T-helper 1 cell (primary cell): ENCODE results near the gene GRK1.

ENCODE experiments used
- DNase-seq, 5 donors: peaks; one replicate each; pipeline ENCODE4 v3.0.0-alpha.2; 2012 to 2020

GRK1 gene

DNA sequence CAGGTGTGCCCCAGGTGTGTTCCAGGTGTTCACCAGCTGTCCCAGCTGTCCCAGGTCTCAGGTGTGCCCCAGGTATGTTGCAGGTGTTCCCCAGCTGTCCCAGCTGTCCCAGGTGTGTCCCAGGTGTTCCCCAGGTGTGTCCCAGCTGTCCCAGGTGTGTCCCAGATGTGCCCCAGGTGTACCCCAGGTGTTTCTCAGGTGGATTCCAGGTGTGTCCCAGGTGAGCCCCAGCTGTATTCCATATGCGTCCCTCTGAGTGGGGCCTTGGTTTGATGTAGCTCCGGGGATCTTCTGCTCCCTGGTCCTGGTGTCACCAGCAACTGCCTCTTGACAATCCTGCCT, 719 bp upstream of the GRK1 start:
- DNase-seq, result no peak

DNA sequence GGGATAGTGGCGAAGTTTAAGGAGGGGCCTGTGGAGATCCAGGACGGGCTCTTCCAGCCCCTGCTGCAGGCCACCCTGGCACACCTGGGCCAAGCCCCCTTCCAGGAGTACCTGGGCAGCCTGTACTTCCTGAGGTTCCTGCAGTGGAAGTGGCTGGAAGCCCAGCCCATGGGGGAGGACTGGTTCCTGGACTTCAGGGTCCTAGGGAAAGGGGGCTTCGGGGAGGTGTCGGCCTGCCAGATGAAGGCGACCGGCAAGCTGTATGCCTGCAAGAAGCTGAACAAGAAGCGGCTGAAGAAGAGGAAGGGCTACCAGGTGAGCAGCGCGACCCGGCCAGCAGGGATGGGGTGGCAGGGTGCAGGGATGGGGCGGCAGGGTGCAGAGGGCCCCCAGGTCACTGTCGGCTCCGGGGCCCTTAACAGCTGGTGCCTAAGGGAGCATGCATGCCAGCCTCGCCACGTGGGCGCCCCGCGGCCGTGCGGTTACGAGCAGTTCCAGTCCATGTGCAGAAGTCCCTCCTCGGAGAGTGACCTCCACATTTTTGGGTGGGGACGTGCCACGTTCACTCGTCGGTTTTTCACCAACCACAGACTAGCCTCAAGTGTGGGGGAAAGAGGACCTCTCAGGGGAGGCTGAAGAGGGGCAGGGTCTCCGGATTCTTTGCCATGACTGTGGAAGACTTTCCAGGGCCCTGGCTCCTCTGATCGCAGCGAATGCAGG, 912 bp downstream of the GRK1 start:
- no peak for DNase-seq

GRCh38 chr13:113668491-113668971, 1.5 kb downstream of the GRK1 start:
- no peak for DNase-seq

DNA sequence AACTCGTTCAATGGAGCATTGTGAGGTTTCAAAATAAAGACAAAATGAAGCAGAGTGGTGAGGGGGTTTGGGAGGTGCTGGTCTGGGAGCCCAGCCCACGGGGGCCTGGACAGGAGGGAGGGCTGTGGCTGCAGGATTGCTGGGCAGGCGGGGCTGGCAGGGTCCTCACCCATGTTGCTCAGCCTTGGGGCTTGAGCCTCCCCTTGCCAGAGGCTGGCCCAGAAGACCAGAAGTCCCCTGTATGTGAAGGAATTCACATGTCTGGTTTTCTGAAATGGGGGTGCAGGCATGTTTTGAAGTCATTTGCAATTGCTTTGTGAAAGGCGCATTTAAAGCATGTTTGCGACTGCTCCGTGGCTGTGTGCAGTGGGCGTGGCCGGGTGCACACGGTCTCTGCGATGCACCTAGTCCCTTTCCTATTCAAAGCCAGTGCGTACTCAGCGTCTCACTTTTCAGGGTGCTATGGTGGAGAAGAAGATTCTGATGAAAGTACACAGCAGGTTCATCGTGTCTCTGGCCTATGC, 2.3 kb downstream of the GRK1 start:
- no peak for DNase-seq

DNA sequence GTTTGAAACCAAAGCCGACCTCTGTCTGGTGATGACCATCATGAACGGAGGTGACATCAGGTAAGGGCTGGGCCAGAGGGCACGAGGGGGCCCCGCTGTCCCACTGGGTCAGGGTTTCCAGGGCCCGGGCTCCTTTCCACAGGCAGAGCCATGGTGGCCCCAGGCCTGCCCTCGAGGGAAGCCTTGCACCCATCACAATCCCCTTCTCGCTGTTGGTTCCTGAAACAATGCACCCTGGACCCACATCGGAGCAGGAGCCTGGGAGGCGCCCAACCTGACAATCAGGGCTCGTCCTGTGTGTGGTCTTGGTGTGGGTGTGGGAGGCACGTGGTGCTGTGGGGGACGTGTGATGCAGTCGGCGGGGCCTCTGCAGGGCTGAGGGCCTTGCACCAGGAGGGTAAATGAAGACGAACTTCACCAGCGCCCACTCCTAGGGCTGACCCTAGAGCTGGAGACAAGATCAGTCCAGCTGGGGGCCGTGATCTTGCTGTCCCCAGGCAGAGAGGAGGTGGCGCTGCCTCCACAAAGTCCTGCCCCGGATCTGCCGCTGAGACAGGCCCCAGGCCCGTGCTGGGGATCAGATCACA, 2.8 kb downstream of the GRK1 start:
- DNase-seq, result no peak

DNA sequence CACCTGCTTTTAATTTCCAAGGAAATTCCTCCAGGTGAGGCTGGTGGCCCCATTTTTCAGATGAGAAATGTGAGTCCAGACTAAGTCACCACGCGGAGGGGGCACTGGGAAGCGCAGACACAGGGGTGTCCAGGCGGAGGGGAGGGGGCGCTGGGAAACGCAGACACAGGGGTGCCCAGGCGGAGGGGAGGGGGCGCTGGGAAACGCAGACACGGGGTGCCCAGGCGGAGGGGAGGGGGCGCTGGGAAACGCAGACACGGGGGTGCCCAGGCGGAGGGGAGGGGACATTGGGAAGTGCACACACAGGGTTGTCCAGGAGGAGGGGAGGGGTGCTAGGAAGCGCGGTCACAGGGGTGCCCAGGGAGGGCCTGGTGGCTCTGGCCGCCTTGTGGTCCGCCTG, 3.5 kb downstream of the GRK1 start:
- DNase-seq, result no peak

GRCh38 chr13:113671066-113672001, 4.3 kb downstream of the GRK1 start:
- no peak for DNase-seq

- no peak for DNase-seq
Observed at GRCh38 chr13:113672002-113672651, 5.1 kb downstream of the GRK1 start.

DNA sequence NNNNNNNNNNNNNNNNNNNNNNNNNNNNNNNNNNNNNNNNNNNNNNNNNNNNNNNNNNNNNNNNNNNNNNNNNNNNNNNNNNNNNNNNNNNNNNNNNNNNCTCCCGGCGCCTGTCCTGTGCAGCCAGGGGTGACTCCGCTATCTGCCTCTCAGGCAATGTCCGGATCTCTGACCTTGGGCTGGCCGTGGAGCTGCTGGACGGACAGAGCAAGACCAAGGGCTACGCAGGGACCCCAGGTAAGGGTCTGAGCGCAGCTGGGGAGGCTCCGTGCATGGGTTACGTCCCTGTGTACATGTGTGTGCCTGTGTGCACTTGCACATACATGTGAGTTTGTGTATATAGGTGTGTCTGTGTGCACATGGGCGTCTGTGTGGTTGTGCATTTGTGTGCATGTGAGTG, 55.9 kb downstream of the GRK1 start:
- no peak for DNase-seq

GRCh38 chr13:113723410-113724015, 56.5 kb downstream of the GRK1 start:
- no peak for DNase-seq

DNA sequence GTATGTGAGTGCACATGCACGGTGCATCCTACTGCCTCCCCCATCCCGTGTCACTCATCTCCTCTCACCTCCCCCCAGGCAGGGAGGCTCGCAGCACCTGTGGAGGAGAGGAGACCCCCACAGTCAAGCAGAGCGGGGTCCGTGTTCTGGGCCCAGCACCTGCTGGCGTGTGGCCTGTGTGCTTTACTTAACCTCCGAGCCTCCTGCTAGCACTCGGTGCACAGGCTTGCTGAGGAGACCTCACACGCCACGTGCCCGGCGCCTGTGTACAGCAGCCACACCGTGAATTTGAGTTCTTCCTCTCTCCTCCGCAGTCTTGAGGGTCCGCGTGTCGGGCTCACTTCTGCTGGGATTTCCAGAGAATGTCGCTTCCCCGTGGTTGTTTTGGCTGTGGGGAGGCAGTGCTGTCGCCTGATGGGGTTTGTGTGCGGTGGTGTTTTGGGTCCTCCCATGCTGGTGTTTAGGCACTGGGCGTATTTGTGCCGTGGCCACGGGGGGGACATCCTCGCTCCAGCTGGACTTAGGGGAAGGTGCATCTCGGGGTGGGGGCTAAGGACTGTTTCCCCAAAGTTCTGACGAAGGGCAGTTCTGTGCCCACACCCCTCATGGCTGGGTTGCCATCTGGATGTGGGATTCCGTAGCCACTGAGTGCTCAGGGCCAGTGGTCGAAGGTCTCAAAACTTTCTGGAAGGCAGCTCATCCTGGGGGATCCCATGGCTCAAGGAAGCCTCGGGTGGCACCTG, 57.2 kb downstream of the GRK1 start:
- DNase-seq, result no peak

DNA sequence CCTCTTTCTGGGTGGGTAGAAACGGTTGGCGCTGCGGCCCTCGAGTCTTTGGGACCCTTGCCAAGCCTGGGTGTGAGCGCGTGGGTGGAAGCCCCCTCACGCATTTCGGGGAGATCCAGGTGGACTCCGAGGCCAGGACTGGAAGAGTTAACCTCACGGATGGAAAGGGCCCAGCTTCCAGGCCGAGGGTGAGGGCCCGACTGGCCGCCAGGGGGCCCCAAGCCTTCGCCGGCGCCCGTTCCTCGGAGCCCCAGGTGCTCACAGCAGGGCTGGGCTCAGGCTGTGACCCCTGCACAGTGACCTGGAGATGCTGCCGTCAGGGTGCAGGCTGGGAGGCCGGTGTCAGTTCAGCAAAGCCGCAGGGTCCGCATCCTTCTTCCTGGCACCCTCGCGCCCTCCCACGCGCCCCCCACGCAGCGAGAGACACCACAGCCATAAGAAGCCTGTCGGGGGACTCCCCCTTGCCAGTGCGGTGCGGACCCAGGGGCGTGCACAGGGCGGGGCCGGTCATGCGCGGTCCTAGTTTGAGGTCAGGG, 57.8 kb downstream of the GRK1 start:
- peak; percentile 74 to 85 (median 81) for DNase-seq

DNA sequence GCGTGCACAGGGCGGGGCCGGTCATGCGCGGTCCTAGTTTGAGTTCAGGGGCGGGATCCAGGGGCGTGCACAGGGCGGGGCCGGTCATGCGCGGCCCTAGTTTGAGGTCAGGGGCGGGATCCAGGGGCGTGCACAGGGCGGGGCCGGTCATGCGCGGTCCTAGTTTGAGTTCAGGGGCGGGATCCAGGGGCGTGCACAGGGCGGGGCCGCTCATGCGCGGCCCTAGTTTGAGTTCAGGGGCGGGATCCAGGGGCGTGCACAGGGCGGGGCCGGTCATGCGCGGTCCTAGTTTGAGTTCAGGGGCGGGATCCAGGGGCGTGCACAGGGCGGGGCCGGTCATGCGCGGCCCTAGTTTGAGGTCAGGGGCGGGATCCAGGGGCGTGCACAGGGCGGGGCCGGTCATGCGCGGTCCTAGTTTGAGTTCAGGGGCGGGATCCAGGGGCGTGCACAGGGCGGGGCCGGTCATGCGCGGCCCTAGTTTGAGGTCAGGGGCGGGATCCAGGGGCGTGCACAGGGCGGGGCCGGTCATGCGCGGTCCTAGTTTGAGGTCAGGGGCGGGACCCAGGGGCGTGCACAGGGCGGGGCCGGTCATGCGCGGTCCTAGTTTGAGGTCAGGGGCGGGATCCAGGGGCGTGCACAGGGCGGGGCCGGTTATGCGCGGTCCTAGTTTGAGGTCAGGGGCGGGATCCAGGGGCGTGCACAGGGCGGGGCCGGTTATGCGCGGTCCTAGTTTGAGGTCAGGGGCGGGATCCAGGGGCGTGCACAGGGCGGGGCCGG, 58.5 kb downstream of the GRK1 start:
- peak in 4 of 5 donors; percentile 34 to 65 (median 60) for DNase-seq

DNA sequence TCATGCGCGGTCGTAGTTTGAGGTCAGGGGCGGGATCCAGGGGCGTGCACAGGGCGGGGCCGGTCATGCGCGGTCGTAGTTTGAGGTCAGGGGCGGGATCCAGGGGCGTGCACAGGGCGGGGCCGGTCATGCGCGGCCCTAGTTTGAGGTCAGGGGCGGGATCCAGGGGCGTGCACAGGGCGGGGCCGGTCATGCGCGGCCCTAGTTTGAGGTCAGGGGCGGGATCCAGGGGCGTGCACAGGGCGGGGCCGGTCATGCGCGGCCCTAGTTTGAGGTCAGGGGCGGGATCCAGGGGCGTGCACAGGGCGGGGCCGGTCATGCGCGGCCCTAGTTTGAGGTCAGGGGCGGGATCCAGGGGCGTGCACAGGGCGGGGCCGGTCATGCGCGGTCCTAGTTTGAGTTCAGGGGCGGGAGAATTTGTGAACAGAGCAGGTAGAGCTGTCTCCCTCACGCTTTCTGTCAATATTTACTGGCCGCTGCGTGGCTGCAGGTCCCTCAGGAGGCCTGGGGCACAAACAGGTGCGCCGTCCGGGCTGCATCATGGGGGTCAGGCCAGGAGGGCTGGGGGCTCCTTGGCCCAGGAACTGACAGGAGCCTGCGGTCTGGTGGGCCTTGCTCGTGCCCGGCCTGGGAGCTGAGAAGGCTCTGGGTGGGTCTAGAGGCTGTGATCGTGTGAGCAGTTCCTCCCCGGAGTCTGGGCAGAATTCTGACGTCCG, 59.2 kb downstream of the GRK1 start:
- peak in 2 of 5 donors; percentile 31 to 46 for DNase-seq

- DNase-seq, result no peak
Observed at GRCh38 chr13:113726961-113727411, 60.0 kb downstream of the GRK1 start.

- DNase-seq, result no peak
Observed at GRCh38 chr13:113728571-113729054, 61.6 kb downstream of the GRK1 start.

- no peak for DNase-seq
Observed at GRCh38 chr13:113729187-113730019, 62.4 kb downstream of the GRK1 start.

DNA sequence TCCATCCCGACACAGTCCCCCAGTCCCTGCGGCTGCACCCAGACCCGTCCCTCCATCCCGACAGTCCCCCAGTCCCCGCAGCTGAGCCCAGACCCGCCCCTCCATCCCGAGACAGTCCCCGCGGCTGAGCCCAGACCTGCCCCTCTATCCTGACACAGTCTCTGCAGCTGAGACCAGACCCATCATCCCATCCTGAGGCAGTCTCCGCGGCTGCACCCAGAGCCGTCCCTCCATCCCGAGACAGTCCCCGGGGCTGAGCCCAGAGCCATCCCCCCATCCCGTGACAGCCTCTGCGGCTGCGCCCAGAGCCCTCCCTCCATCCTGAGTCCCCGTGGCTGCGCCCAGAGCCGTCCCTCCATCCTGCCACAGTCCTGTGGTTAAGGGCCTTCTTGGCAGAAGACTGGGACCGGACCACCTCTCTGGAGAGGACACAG, 63.3 kb downstream of the GRK1 start:
- DNase-seq, result no peak

DNA sequence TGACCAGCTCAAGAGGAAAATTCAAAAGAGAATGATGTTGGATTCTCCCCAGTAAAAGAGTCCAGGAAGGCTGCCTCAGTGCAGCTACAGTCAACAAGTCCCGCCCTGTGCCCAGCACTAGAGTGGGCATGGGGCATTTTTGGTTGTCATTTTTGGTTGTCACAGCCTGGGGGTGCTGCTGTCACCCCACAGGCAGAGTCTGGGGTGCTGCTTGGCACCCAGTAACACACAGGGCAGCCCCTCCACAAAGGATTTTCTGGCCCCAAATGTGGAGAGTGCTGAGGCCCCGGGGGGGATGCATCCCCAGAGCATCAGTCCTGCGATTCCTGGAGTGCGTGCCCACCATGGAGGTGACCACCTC, 63.8 kb downstream of the GRK1 start:
- no peak for DNase-seq
